ENCODE measurements around the gene CR2.
"Not testable (repeated sequence)": the region's sequence is repeated elsewhere in the genome, so short reads cannot be mapped to it uniquely, and the experiment has no call there.

CR2 gene

GRCh38 chr1:207516729-207517128 lies 62.6 kb downstream of the CR2 start:
- Histone ChIP-seq H3K27ac (ENCODE audit: low read length) (no peak overlapping the region), H3K9me3 (ENCODE audit: insufficient read depth, low read depth, low read length) (no peaks in the 10 kb centered on the region), H3K36me3 (ENCODE audit: insufficient read depth, low read depth, low read length) (no peaks in the 10 kb centered on the region), H3K4me1 (ENCODE audit: insufficient read depth, low read length) (no peaks in the 10 kb centered on the region), H3K4me3 (ENCODE audit: low read length) (no peak overlapping the region), H3K27me3 (ENCODE audit: insufficient read depth, low read length) (no peaks in the 10 kb centered on the region), H3K9ac (ENCODE audit: low read depth, low read length) (no peak overlapping the region)

GRCh38 chr1:207518608-207519236 lies 64.6 kb downstream of the CR2 start:
- no peak overlapping the region for H3K27ac ChIP-seq (ENCODE audit: low read length)
- no peaks in the 10 kb centered on the region for H3K4me1 ChIP-seq (ENCODE audit: insufficient read depth, low read length)
- no peaks in the 10 kb centered on the region for H3K27me3 ChIP-seq (ENCODE audit: insufficient read depth, low read length)
- no peak overlapping the region for H3K9ac ChIP-seq (ENCODE audit: low read depth, low read length)
- H3K9me3 ChIP-seq (ENCODE audit: insufficient read depth, low read depth, low read length): no peaks in the 10 kb centered on the region
- no peaks in the 10 kb centered on the region for H3K36me3 ChIP-seq (ENCODE audit: insufficient read depth, low read depth, low read length)
- H3K4me3 ChIP-seq (ENCODE audit: low read length): no peak overlapping the region

GRCh38 chr1:207519505-207520399 lies 65.6 kb downstream of the CR2 start:
- no peaks in the 10 kb centered on the region for H3K4me1 ChIP-seq (ENCODE audit: insufficient read depth, low read length)
- H3K9ac ChIP-seq (ENCODE audit: low read depth, low read length): no peak overlapping the region
- no peak overlapping the region for H3K27ac ChIP-seq (ENCODE audit: low read length)
- no peak overlapping the region for H3K4me3 ChIP-seq (ENCODE audit: low read length)
- H3K36me3 ChIP-seq (ENCODE audit: insufficient read depth, low read depth, low read length): no peaks in the 10 kb centered on the region
- no peaks in the 10 kb centered on the region for H3K9me3 ChIP-seq (ENCODE audit: insufficient read depth, low read depth, low read length)
- H3K27me3 ChIP-seq (ENCODE audit: insufficient read depth, low read length): no peaks in the 10 kb centered on the region

- not testable (repeated sequence) for H3K4me1 ChIP-seq (ENCODE audit: insufficient read depth, low read length); H3K27ac ChIP-seq (ENCODE audit: low read length); H3K9ac ChIP-seq (ENCODE audit: low read depth, low read length); H3K4me3 ChIP-seq (ENCODE audit: low read length); H3K27me3 ChIP-seq (ENCODE audit: insufficient read depth, low read length); H3K36me3 ChIP-seq (ENCODE audit: insufficient read depth, low read depth, low read length); H3K9me3 ChIP-seq (ENCODE audit: insufficient read depth, low read depth, low read length)
These were observed 66.5 kb downstream of the CR2 start for GRCh38 chr1:207520400-207521345.

GRCh38 chr1:207525239-207525638 lies 71.1 kb downstream of the CR2 start:
- H3K36me3 ChIP-seq (ENCODE audit: insufficient read depth, low read depth, low read length); H3K4me1 ChIP-seq (ENCODE audit: insufficient read depth, low read length); H3K9ac ChIP-seq (ENCODE audit: low read depth, low read length); H3K9me3 ChIP-seq (ENCODE audit: insufficient read depth, low read depth, low read length); H3K27ac ChIP-seq (ENCODE audit: low read length); H3K27me3 ChIP-seq (ENCODE audit: insufficient read depth, low read length); H3K4me3 ChIP-seq (ENCODE audit: low read length): not testable (repeated sequence)

- not testable (repeated sequence) for H3K9me3 ChIP-seq (ENCODE audit: insufficient read depth, low read depth, low read length); H3K36me3 ChIP-seq (ENCODE audit: insufficient read depth, low read depth, low read length)
These were observed 74.3 kb downstream of the CR2 start for GRCh38 chr1:207528401-207528800.

GRCh38 chr1:207536263-207536662 lies 82.1 kb downstream of the CR2 start:
- not testable (repeated sequence) for H3K9me3 ChIP-seq (ENCODE audit: insufficient read depth, low read depth, low read length); H3K9ac ChIP-seq (ENCODE audit: low read depth, low read length); H3K36me3 ChIP-seq (ENCODE audit: insufficient read depth, low read depth, low read length); H3K4me1 ChIP-seq (ENCODE audit: insufficient read depth, low read length); H3K4me3 ChIP-seq (ENCODE audit: low read length); H3K27me3 ChIP-seq (ENCODE audit: insufficient read depth, low read length); H3K27ac ChIP-seq (ENCODE audit: low read length)

More at GRCh38 chr1:207528401-207528800, 74.3 kb downstream of the CR2 start:
- not testable (repeated sequence) for H3K4me3 ChIP-seq (ENCODE audit: low read length); H3K4me1 ChIP-seq (ENCODE audit: insufficient read depth, low read length); H3K27ac ChIP-seq (ENCODE audit: low read length); H3K9ac ChIP-seq (ENCODE audit: low read depth, low read length); H3K27me3 ChIP-seq (ENCODE audit: insufficient read depth, low read length)

Measured in iPS-20b (cell line).